Hepatocyte (in vitro differentiated cells): ENCODE measurements around the gene THSD7B.

Experiments
- EZH2phosphoT487 ChIP-seq: fragments of 200-600 bp; sonication (generic); IDR thresholded peaks from one replicate; pipeline ENCODE4 v1.6.1; 2018; ENCODE audit warnings: antibody characterized with exemption, mild to moderate bottlenecking, low read depth, moderate library complexity; ENCODE audit not compliant: unreplicated experiment, severe bottlenecking
- TF ChIP-seq, protein P1 (sequence below): fragments of 200-600 bp; sonication (generic); IDR thresholded peaks from 2 replicates; pipeline ENCODE4 v1.5.1; 2016; ENCODE audit warnings: antibody characterized with exemption, mild to moderate bottlenecking; ENCODE audit not compliant: poor library complexity

GRCh38 chr2:137302957-137303356, 537.6 kb downstream of the THSD7B start:
- TF ChIP-seq, protein P1, sequence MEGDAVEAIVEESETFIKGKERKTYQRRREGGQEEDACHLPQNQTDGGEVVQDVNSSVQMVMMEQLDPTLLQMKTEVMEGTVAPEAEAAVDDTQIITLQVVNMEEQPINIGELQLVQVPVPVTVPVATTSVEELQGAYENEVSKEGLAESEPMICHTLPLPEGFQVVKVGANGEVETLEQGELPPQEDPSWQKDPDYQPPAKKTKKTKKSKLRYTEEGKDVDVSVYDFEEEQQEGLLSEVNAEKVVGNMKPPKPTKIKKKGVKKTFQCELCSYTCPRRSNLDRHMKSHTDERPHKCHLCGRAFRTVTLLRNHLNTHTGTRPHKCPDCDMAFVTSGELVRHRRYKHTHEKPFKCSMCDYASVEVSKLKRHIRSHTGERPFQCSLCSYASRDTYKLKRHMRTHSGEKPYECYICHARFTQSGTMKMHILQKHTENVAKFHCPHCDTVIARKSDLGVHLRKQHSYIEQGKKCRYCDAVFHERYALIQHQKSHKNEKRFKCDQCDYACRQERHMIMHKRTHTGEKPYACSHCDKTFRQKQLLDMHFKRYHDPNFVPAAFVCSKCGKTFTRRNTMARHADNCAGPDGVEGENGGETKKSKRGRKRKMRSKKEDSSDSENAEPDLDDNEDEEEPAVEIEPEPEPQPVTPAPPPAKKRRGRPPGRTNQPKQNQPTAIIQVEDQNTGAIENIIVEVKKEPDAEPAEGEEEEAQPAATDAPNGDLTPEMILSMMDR: no peak
- no peak for TF ChIP-seq EZH2phosphoT487
